Keratinocyte (primary cell): ENCODE measurements around the gene TTBK1. TPM values are rescaled to one million over a fixed set of nuclear protein-coding genes. Genes with fewer than 3 reads are reported as not detected.

Experiments used
- DNase-seq: peaks from one replicate; pipeline ENCODE4 v3.0.0-alpha.2; 2011; ENCODE audit warnings: low read depth, missing footprints, low spot score
- FAIRE-seq: peaks from 2 replicates; lab custom pipeline; 2011; peaks lifted over from hg19 to GRCh38; lab: Jason Lieb, UNC
- H2AFZ ChIP-seq: 2 replicates; pipeline ENCODE4 v1.6.0; 2012; ENCODE audit warnings: low read length, control low read depth, inconsistent platforms; ENCODE audit not compliant: control insufficient read depth
- H3K27ac ChIP-seq: 2 replicates; pipeline ENCODE4 v1.5.1; 2011; ENCODE audit warnings: low read length; ENCODE audit not compliant: control insufficient read depth, insufficient read depth
- H3K27me3 ChIP-seq: 3 replicates; pipeline ENCODE4 v1.6.0; 2011; ENCODE audit warnings: low read length; ENCODE audit not compliant: control insufficient read depth, insufficient read depth; ENCODE audit errors: extremely low read depth
- H3K36me3 ChIP-seq, 2 experiments: 2 replicates in 1 of 2; 3 replicates in 1 of 2; pipeline ENCODE4 v1.5.1; 2011; ENCODE audit warnings: low read length in 2 of 2, mild to moderate bottlenecking in 1 of 2; ENCODE audit not compliant: control insufficient read depth in 2 of 2, insufficient read depth in 2 of 2; ENCODE audit errors: extremely low read depth in 1 of 2
- H3K4me1 ChIP-seq: 3 replicates; pipeline ENCODE4 v1.5.1; 2011; ENCODE audit warnings: low read length; ENCODE audit not compliant: control insufficient read depth, insufficient read depth; ENCODE audit errors: extremely low read depth
- H3K4me2 ChIP-seq: 3 replicates; pipeline ENCODE4 v1.6.0; 2011; ENCODE audit warnings: low read depth, low read length; ENCODE audit not compliant: control insufficient read depth, insufficient read depth; ENCODE audit errors: extremely low read depth
- H3K4me3 ChIP-seq, 3 experiments: fragments of 200-600 bp in 1 of 3; sonication (generic) in 1 of 3; 2 replicates in 2 of 3; 3 replicates in 1 of 3; pipeline ENCODE4 v1.5.1; 2011 to 2016; ENCODE audit warnings: low read length in 3 of 3, mild to moderate bottlenecking in 3 of 3, control low read depth in 2 of 3, inconsistent platforms in 1 of 3, low read depth in 1 of 3, mixed read lengths in 1 of 3, mixed run types in 1 of 3, moderate library complexity in 1 of 3; ENCODE audit not compliant: control insufficient read depth in 2 of 3, insufficient read depth in 2 of 3; ENCODE audit errors: extremely low read depth in 1 of 3
- H3K79me2 ChIP-seq: 2 replicates; pipeline ENCODE4 v1.6.0; 2012; ENCODE audit warnings: low read length; ENCODE audit not compliant: control insufficient read depth, insufficient read depth
- H3K9ac ChIP-seq: 3 replicates; pipeline ENCODE4 v1.6.0; 2011; ENCODE audit warnings: low read length; ENCODE audit not compliant: control insufficient read depth, insufficient read depth; ENCODE audit errors: extremely low read depth
- H3K9me1 ChIP-seq: 3 replicates; pipeline ENCODE4 v1.6.0; 2011; ENCODE audit warnings: low read length; ENCODE audit not compliant: control insufficient read depth, insufficient read depth; ENCODE audit errors: extremely low read depth
- H3K9me3 ChIP-seq: 2 replicates; pipeline ENCODE4 v1.5.1; 2012; ENCODE audit warnings: low read depth, low read length; ENCODE audit not compliant: control insufficient read depth
- H4K20me1 ChIP-seq: 3 replicates; pipeline ENCODE4 v1.6.0; 2011; ENCODE audit warnings: low read length; ENCODE audit not compliant: control insufficient read depth, insufficient read depth; ENCODE audit errors: extremely low read depth
- EZH2 ChIP-seq: IDR thresholded peaks from one replicate; pipeline ENCODE4 v1.6.1; 2012; ENCODE audit warnings: inconsistent platforms, mild to moderate bottlenecking, low read length, moderate library complexity
- dilution Hi-C: fragments of 300-500 bp; cut with MboI; formaldehyde crosslinking; loops from one replicate; pipeline ENCODE4 v1.7.0; 2020; ENCODE audit warnings: low sequenced_read_pairs; ENCODE audit not compliant: extremely low pct_ligation_motif_present
- polyA plus RNA-seq, 5 experiments: library from polyadenylated mRNA; depleted of rRNA in 3 of 5; stranded (reverse) in 3 of 5; stranded (forward) in 1 of 5; unstranded in 1 of 5; fragments of >200 nt; gene quantifications; 1 replicate in 1 of 5; 2 replicates in 3 of 5; 3 replicates in 1 of 5; pipeline versions ENCODE4 v1.2.1 to v1.2.3, GENCODE V29; 2011 to 2012; ENCODE audit warnings: missing spikeins in 2 of 5, low read depth in 1 of 5, low replicate concordance in 1 of 5
- TF ChIP-seq, protein P1 (sequence below), 3 experiments: IDR thresholded peaks in 1 of 3; conservative IDR thresholded peaks in 1 of 3; optimal IDR thresholded peaks in 1 of 3; 2 replicates in 2 of 3; 3 replicates in 1 of 3; pipeline versions ENCODE3 to v1.5.1; 2011; ENCODE audit warnings: low read length in 3 of 3, mild to moderate bottlenecking in 3 of 3, moderate library complexity in 2 of 3, control low read depth in 1 of 3, inconsistent platforms in 1 of 3; ENCODE audit not compliant: insufficient read depth in 2 of 3; ENCODE audit errors: extremely low read depth in 1 of 3

Gene TTBK1
- polyA plus RNA-seq, 1 donor (not counting 4 experiments of a cell fraction or from before 2014, with no cell fraction given): not detected

- peaks cover 3% of the 10 kb centered on the region for H3K27me3 ChIP-seq
- H3K4me3 ChIP-seq: no peak overlapping the region
- H4K20me1 ChIP-seq: no peaks in the 10 kb centered on the region
- TF ChIP-seq EZH2: no peak
- TF ChIP-seq, protein P1, sequence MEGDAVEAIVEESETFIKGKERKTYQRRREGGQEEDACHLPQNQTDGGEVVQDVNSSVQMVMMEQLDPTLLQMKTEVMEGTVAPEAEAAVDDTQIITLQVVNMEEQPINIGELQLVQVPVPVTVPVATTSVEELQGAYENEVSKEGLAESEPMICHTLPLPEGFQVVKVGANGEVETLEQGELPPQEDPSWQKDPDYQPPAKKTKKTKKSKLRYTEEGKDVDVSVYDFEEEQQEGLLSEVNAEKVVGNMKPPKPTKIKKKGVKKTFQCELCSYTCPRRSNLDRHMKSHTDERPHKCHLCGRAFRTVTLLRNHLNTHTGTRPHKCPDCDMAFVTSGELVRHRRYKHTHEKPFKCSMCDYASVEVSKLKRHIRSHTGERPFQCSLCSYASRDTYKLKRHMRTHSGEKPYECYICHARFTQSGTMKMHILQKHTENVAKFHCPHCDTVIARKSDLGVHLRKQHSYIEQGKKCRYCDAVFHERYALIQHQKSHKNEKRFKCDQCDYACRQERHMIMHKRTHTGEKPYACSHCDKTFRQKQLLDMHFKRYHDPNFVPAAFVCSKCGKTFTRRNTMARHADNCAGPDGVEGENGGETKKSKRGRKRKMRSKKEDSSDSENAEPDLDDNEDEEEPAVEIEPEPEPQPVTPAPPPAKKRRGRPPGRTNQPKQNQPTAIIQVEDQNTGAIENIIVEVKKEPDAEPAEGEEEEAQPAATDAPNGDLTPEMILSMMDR (optimal IDR thresholded peaks at IDR 0.05 in 1 of 3, IDR thresholded peaks at IDR 0.05 in 1 of 3, conservative IDR thresholded peaks at IDR 0.05 in 1 of 3; ENCODE audit: extremely low read depth in 1 of 3, insufficient read depth in 2 of 3, low read length in 3 of 3): no peak
- H3K9me3 ChIP-seq: no peaks in the 10 kb centered on the region
- H3K9ac ChIP-seq: no peak overlapping the region
- H3K27ac ChIP-seq: no peak overlapping the region
- DNase-seq: no peak
- no peaks in the 10 kb centered on the region for H3K36me3 ChIP-seq
- dilution Hi-C loops: no loop called here
- H3K4me2 ChIP-seq: no peak overlapping the region
- FAIRE-seq: no peak
- H3K9me1 ChIP-seq: no peaks in the 10 kb centered on the region
- no peaks in the 10 kb centered on the region for H3K4me1 ChIP-seq
- H2AFZ ChIP-seq: no peak overlapping the region
- H3K79me2 ChIP-seq: no peaks in the 10 kb centered on the region
These were observed 7.4 kb upstream of the TTBK1 start for GRCh38 chr6:43235841-43236240.

- TF ChIP-seq, protein P1 (optimal IDR thresholded peaks at IDR 0.05 in 1 of 3, IDR thresholded peaks at IDR 0.05 in 1 of 3, conservative IDR thresholded peaks at IDR 0.05 in 1 of 3; ENCODE audit: extremely low read depth in 1 of 3, insufficient read depth in 2 of 3, low read length in 3 of 3): no peak
- no peak for TF ChIP-seq EZH2
- FAIRE-seq: no peak
- no peaks in the 10 kb centered on the region for H3K9me3 ChIP-seq
These were observed 4.2 kb upstream of the TTBK1 start for GRCh38 chr6:43239054-43239453.

More at GRCh38 chr6:43239054-43239453, 4.2 kb upstream of the TTBK1 start:
- Histone ChIP-seq H3K4me3 (no peak overlapping the region), H3K4me1 (no peaks in the 10 kb centered on the region), H3K27ac (no peak overlapping the region), H4K20me1 (no peaks in the 10 kb centered on the region), H3K4me2 (no peak overlapping the region), H3K79me2 (no peaks in the 10 kb centered on the region), H3K27me3 (peaks cover 31% of the 10 kb centered on the region), H3K36me3 (no peaks in the 10 kb centered on the region), H3K9ac (no peak overlapping the region), H2AFZ (no peak overlapping the region), H3K9me1 (no peaks in the 10 kb centered on the region)
- DNase-seq: no peak
- dilution Hi-C loops: no loop called here
